GM12891 (cell line): ENCODE data around the gene NAPEPLD.
"Not testable (repeated sequence)": the region's sequence is repeated elsewhere in the genome, so short reads cannot be mapped to it uniquely, and the experiment has no call there.

ENCODE experiments used
- DNase-seq: peaks from one replicate; pipeline ENCODE4 v3.0.0; 2011; ENCODE audit warnings: low spot score; ENCODE audit not compliant: insufficient read length
- FAIRE-seq: peaks from 2 replicates; lab custom pipeline; 2011; peaks lifted over from hg19 to GRCh38; lab: Jason Lieb, UNC
- PAX5 ChIP-seq: IDR thresholded peaks from 2 replicates; pipeline ENCODE4 v1.6.1; 2011; ENCODE audit warnings: low read length, moderate library complexity, mild to moderate bottlenecking; ENCODE audit not compliant: insufficient read depth, severe bottlenecking
- POLR2A ChIP-seq: IDR thresholded peaks from 2 replicates; pipeline ENCODE4 v1.6.1; 2011; ENCODE audit warnings: low read depth, low read length, control low read depth
- POLR2AphosphoS5 ChIP-seq: IDR thresholded peaks from 2 replicates; pipeline ENCODE4 v1.6.1; 2011; ENCODE audit warnings: low read depth, low read length, control low read depth
- POU2F2 ChIP-seq: IDR thresholded peaks from 2 replicates; pipeline ENCODE4 v1.6.1; 2011; ENCODE audit warnings: low read depth, mild to moderate bottlenecking, control low read depth, low read length, moderate library complexity
- SPI1 ChIP-seq: IDR thresholded peaks from 2 replicates; pipeline ENCODE4 v1.6.1; 2011; ENCODE audit warnings: low read depth, low read length, control low read depth
- TAF1 ChIP-seq: IDR thresholded peaks from 2 replicates; pipeline ENCODE4 v1.6.1; 2011; ENCODE audit warnings: low read depth, low read length, control low read depth

NAPEPLD gene

GRCh38 chr7:103059471-103059870 lies 89.4 kb downstream of the NAPEPLD start:
- DNase-seq (no peak), FAIRE-seq (no peak)
- TF ChIP-seq PAX5 (no peak), SPI1 (no peak)

- FAIRE-seq (no peak), DNase-seq (no peak)
- no peak for TF ChIP-seq POLR2A
- TF ChIP-seq POLR2AphosphoS5: no peak
- no peak for TF ChIP-seq SPI1
- no peak for TF ChIP-seq PAX5
- TF ChIP-seq TAF1: no peak
- no peak for TF ChIP-seq POU2F2
These were observed 90.8 kb downstream of the NAPEPLD start for GRCh38 chr7:103058122-103058521.

GRCh38 chr7:103056006-103056405 lies 92.9 kb downstream of the NAPEPLD start:
- not testable (repeated sequence) for FAIRE-seq, DNase-seq

- DNase-seq (no peak), FAIRE-seq (no peak)
- TF ChIP-seq POLR2A: no peak
- TF ChIP-seq POU2F2: no peak
- no peak for TF ChIP-seq POLR2AphosphoS5
- no peak for TF ChIP-seq SPI1
- no peak for TF ChIP-seq TAF1
- no peak for TF ChIP-seq PAX5
These were observed 97.4 kb downstream of the NAPEPLD start for GRCh38 chr7:103051519-103051918.
